Hematopoietic multipotent progenitor cell treated with erythropoietin and hydrocortisone succinate and interleukin-3 and kit ligand, for 15 days (in vitro differentiated cells): ENCODE measurements around the gene RAD52.
A peak's percentile ranks its signal among the peaks of the same experiment; 100 is the strongest.

Source experiments
- DNase-seq: peaks from one replicate; pipeline ENCODE4 v3.0.0-alpha.2; 2015; ENCODE audit warnings: low spot score

Gene RAD52

DNA sequence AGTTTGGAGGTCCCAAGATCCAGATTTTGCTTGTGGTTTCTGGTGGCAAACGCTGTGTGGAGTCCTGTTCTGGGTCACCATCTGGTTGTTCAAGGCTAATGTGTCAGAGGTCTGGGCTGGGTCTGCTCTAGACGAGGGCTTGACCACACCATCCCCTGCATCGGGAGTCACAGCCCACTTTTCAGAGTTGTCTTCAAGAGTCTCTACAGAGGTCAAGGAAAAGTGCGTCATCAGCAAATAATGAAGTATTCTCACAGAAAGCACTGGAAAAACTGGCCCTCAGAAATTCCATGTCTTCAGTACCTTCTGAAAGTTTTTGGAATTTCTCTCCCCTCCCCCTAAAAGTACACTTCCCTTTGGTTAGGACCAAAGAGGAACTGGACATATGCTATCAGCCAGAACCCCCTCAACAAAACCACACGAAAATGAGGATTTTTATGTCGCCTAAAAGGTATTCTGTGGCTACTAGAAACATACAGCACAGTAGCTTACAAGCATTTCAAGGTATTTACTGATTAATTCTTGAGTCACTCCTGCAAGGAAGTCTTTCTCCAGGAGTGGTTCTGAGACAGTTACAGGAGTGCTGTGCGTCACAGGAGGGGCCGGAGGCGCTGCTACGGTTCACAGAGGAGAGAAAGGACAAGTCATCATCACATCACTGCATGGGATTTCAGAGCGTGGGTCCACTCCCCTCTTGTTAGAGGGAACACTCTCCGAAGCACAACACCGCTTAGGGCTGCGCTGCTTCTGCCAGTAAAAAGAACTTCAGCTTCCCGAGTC lies 35.4 kb downstream of the RAD52 start:
- DNase-seq: no peak

DNA sequence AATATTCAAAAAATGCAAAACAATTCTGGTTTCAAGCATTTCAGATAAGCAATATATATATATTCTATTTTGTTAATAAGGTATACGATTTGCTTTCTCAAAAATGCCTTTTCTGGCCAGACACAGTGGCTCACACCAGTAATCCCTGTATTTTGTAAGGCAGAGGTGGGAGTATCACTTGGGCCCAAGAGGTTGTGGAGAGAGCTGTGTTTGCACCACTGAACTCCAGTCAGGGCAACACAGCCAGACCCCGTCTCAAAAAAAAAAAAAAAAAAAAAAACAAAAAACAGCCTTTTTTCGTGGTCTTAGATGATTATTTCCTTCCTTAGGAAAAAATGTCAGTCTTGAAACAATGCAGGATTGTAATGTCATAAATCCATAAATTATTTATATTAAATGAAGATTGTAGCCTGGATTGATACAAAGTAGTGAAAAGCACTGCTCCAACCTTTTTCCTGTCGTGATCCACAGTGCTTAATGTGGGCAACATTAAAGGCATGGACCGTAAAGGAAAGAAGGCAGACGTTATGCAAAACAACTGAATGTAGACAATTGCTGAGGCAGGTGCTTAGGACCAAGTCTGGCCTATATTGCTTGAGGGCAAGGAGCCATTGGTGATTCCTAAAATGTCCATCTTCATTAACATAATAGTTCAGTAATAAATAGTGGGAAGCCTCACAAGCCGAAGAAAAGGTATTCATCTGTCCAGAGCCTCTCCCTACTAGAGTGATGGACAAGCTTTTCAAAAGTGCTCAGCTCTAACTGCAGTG lies 36.8 kb downstream of the RAD52 start:
- no peak for DNase-seq

DNA sequence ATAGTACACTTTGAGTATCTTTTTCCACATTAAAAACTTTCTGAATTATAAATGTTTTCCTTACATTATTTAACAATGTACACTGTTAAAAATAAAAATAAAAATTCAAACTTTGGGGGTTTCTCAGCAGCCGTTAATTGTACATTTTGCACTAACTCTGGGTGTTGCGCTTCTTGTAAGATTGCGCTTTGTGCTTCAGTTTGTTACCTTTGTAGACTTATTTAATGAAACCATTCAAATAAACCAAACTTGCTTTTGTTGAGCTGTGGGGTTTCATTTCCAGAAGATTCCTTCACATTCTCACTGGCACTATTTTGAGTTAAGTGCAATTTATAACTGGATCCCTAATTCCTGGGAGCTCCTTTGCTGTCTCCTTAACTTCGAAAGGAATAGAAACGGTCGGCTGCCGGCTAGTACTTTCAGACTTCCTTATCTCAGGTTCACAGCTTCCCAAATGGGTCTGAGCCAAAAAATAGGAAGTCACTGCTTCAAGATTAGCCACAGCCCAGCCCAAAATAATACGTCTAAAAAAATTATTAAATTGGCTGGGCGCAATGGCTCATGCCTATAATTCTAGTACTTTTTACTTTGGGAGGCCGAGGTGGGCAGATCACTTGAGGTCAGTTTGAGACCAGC lies 38.2 kb downstream of the RAD52 start:
- DNase-seq: peak; percentile 96

DNA sequence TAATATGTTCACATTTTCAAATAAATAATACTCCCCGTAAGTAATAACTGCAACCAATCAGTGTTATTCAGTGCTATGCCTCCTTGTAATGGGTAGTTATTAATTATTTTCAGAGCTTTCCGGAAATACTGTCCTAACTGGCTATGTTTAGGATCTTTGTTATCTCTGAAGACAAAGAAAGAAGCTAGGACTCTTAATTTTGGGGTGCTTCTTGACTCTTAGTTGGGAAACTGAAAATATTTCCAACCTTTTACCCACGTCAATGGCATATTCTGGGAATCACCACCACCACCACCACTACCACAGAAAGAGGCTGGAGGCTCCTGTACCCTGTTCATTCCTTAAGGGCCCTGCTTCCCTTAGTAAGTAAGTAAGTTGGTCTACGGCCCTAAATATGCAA lies 39.1 kb downstream of the RAD52 start:
- peak; percentile 31 for DNase-seq

DNA sequence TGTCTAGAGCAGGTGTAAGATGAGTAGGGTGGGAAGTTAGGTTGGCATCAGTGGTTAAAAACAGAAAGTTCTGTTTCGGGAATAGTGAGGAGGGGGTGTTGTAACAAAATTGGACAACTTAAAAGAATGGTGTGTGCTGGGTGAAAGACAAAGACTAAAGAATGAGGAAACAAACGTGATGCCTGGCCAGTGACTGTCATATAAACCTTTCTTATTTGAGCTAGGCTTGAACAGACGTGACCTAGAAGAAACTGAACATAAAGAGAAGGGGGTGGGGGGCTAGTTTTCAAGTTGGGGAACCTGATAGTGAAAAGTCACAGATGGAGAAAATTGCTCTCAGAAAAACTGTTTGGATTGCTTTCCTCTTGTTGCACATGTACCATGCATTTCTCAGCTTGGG lies 39.6 kb downstream of the RAD52 start:
- no peak for DNase-seq

DNA sequence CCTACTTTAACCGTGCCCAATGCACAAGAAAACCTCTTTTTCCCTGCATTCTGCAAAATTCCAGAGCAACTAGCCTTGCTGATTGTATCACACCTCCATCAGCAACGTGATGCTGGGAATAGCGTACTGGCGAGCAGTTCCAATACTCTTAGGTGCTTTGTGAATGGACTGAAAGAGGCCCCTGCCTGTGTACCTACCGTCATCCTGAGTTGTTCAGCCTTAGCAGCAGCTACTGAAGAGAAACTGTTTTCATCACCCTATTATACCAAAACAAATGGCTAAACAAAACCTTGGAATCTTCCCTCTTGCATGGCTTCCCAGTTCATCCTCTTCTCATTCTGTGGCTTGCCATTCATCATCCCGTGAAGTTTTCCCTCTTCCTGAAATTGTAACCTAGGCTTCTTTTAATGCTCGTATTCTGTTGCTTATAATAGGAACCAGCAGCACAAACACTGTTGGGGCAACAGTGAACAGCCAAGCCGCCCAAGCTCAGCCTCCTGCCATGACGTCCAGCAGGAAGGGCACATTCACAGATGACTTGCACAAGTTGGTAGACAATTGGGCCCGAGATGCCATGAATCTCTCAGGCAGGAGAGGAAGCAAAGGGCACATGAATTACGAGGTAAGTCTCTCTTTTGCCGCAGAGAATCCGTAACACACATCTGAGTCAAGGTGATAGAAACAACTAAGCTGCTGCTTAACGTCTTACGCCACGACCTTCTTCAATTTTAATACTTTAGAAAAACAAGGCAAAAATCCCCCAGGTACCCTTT lies 41.9 kb downstream of the RAD52 start:
- no peak for DNase-seq

DNA sequence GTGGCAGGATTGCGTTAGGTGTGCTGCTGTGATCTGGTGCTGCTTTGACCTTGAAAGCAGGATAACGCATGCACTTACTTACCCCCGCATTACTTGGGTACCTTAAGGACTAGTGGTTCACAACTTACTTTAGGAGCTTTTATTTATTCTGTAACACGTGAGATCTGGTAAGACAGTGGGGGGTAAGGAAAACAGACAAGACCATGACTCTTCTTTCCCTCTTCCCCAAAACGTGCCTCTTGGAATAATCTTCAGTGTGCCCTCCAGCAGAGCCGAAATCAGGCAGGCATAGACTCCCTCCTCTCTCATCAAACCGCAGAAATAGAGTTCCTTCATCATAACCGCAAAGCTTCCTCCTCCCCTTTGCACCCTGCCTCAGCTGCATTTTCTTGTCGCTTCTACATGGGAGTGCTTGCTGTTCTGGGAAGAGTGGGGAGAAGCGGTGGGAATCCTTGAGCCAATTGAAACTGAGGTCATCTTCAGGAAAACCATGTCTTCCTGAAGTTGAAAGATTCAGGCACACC lies 43.4 kb downstream of the RAD52 start:
- DNase-seq: no peak

DNA sequence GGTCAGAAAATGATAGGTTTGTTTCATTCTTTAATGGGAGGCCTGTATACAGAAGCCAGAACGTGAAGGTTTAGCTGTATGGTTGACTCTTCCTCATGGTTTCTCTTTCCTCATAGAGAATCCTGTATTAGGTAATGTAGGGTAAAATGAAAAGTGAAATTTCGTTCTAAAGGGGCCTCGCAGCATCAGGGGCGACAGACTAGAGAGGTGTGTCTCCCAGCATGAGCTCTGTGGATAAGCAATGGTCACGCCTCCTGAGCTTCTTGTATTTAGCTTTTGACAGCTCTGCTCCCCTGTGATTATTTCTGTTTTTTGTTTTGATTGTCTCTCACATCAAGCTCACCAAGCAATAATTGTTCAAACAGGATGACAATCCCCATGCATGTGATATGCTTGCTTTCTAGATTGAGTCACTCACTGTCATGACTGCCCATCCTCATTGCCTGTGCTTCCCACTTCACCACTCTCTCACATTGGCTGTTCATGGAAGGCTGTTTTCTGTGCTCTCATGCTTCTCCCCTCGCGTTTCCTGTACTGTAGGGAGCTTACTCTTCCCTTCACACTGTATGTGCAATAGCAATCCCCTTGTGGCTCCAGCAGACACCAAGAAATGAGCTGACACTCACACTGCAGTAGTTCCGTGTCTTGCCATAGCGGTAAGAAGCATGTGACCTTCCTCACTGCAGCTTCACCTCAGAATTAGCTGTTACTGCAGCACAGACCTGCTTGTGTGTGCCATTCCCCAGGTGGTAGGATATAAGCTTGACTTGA lies 44.0 kb downstream of the RAD52 start:
- peak; percentile 87 for DNase-seq

DNA sequence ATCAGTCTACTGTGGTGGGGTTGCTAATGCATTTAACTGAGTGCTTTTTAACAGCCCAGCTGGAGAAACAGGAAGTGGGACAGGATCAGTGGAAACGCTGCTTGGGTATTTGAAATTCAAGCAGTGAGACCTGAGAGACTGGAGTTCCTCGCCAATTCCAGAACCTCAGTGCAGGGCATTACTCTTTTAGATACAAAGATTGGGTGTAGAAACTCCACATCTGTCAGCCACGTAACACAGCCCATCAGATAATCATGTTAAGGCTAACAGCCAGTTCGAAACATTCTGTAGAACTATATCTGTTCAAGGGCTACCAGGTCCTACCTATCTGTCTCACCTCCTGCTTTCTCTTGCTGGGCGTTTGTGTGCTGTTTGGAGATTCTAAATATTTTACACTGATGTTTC lies 45.5 kb downstream of the RAD52 start:
- peak; percentile 79 for DNase-seq

DNA sequence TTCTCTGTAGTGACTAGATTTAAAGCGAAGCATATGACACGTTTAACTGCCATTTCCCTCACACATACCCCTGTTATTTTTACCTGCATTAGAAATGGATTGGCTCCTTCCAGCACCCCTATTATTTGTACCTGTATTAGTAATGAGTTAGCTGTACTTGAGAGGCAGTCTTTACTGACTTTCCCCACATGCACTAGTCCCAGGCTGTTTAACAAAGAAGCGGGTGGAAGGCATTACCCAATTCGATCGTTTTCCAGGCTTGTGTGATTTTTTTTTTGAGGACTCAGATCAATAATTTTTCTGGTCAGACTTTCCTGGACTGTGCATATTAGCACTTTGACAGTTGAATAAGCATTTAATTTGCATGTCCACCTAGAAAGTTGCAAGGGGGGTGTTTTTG lies 46.4 kb downstream of the RAD52 start:
- no peak for DNase-seq

DNA sequence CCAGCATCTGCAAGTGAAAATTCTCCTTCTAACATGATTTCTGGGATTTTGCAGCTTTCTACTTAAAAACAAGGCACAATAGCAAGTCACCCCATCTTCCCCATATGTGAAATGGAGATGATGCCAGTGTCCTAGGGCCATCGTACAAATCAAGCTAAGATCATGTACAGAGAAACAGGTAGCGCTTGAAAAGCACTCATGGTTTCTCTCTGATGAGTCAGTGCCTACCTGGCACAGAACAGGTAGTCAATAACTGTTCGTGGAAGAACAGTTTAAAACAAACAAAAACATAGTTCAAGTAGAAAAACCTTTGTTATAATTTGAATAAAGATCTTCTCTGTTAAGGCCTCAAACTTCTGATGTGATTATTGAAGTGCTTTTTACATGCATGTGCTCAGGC lies 46.9 kb downstream of the RAD52 start:
- DNase-seq: no peak

DNA sequence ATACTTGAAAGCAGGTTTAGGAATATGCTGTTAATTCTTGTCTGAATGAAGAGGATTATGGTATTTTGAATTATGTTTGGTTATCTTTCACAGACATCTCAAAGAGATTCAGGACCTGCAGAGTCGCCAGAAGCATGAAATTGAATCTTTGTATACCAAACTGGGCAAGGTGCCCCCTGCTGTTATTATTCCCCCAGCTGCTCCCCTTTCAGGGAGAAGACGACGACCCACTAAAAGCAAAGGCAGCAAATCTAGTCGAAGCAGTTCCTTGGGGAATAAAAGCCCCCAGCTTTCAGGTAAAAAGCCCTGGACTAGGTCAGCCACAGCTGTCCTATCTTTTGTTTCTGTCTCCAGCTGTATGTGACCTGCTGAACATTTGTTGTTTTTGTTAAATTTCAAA lies 52.1 kb downstream of the RAD52 start:
- no peak for DNase-seq

DNA sequence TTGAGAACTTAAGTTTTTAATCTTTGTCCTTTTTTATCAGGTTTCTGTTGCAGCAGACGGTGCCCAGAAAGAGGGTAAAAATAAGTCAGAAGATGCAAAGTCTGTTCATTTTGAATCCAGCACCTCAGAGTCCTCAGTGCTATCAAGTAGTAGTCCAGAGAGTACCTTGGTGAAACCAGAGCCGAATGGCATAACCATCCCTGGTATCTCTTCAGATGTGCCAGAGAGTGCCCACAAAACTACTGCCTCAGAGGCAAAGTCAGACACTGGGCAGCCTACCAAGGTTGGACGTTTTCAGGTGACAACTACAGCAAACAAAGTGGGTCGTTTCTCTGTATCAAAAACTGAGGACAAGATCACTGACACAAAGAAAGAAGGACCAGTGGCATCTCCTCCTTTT lies 53.5 kb downstream of the RAD52 start:
- DNase-seq: no peak

DNA sequence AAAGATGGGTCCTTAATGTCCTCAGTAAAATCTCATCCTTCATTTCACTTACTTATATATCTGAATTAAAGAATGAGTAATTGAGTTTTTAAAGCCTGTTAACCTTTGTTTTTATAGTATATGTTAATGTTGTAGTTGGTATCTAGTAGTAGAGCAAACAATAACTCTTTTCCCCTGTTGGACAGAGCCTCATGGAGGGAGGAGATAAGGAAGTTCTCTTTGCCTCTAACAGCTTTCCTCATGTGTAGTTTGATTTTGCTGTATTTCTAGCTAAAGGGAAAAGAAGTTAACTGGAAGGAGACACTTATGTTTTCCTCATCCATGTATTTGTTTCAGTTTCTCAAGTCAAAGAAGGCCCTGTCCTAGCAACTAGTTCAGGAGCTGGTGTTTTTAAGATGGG lies 55.3 kb downstream of the RAD52 start:
- peak; percentile 25 for DNase-seq

DNA sequence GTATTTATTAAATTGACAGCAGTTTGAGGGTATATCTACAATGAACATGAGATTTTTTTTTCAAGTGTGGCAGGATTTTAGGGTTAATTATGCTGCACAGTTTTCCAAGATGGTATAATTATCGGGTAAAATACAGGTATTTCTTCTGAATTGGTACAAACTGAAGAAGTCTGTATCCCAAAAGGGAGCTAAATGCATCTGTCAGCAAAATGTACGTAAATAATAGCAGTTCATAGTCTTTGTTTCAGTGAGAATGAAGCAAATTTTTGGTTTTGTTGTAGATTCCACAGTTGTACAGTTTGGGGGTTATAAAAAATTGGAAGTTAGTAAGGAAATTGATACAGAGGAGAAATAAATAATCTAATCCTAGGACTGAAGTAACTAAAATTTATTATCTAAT lies 63.3 kb downstream of the RAD52 start:
- DNase-seq: no peak

DNA sequence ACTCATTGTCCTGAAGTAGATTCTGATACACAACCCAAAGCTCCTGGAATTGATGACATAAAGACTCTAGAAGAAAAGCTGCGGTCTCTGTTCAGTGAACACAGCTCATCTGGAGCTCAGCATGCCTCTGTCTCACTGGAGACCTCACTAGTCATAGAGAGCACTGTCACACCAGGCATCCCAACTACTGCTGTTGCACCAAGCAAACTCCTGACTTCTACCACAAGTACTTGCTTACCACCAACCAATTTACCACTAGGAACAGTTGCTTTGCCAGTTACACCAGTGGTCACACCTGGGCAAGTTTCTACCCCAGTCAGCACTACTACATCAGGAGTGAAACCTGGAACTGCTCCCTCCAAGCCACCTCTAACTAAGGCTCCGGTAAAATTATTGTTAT lies 63.8 kb downstream of the RAD52 start:
- no peak for DNase-seq

DNA sequence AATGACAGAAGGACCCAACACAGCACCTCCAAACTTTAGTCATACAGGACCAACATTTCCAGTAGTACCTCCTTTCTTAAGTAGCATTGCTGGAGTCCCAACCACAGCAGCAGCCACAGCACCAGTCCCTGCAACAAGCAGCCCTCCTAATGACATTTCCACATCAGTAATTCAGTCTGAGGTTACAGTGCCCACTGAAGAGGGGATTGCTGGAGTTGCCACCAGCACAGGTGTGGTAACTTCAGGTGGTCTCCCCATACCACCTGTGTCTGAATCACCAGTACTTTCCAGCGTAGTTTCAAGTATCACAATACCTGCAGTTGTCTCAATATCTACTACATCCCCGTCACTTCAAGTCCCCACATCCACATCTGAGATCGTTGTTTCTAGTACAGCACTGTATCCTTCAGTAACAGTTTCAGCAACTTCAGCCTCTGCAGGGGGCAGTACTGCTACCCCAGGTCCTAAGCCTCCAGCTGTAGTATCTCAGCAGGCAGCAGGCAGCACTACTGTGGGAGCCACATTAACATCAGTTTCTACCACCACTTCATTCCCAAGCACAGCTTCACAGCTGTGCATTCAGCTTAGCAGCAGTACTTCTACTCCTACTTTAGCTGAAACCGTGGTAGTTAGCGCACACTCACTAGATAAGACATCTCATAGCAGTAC lies 64.6 kb downstream of the RAD52 start:
- no peak for DNase-seq

DNA sequence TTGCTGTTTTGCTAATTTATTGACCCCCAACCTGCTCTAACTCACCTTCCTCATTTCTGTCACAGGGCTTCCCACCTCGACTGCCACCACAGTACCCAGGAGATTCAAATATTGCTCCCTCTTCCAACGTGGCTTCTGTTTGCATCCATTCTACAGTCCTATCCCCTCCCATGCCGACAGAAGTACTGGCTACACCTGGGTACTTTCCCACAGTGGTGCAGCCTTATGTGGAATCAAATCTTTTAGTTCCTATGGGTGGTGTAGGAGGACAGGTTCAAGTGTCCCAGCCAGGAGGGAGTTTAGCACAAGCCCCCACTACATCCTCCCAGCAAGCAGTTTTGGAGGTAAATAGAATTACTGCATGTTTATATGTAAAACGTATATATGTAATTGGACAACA lies 68.8 kb downstream of the RAD52 start:
- no peak for DNase-seq

DNA sequence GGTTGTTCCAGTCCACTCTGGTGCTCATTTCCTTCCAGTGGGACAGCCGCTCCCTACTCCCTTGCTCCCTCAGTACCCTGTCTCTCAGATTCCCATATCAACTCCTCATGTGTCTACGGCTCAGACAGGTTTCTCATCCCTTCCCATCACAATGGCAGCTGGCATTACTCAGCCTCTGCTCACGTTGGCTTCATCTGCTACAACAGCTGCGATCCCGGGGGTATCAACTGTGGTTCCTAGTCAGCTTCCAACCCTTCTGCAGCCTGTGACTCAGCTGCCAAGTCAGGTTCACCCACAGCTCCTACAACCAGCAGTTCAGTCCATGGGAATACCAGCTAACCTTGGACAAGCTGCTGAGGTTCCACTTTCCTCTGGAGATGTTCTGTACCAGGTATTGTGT lies 69.9 kb downstream of the RAD52 start:
- DNase-seq: no peak

DNA sequence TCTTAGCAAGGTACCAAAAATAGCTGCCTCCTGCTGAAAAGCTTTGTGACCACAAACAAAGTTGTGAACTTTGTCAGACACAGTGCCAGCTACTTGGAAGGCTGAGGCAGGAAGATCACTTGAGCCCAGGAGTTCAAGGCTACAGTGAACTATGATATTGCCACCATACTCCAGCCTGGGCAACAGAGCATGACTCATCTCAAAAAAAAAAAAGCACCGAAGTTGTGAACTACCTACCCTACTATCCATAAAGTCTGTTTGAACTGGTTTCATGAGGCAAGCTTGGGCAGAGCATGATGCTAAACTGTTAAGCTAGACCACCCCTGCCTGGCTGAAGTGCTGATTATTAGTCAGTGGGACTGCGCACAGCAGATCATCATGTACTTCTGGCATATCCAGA lies 75.5 kb downstream of the RAD52 start:
- DNase-seq: no peak

DNA sequence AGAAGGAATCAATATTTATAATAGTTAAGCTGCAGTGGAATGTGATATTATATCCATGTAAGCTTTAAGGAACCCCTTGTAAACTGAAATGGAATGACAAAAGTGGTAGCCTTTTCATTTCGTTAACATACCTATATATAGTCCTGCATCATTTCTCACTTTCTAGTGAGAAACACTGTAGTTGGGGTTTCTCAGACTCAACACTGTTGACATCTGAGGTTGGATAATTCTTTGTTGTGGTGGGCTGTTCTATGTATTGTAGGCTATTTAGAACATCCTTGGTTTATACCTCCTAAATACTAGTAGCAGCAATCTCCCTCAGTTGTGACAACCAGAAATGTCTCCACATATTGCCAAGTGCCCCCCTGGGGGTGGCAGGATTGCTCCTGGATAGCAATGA lies 79.1 kb downstream of the RAD52 start:
- no peak for DNase-seq
